ENCODE results near the gene ZNF768. TPM values are rescaled to one million over a fixed set of nuclear protein-coding genes. Genes with fewer than 3 reads are reported as not detected.

The ZNF768 gene
- total and polyA plus RNA-seq, 12 donors: 36.0 to 75.1 (median 45.9) TPM

DNA sequence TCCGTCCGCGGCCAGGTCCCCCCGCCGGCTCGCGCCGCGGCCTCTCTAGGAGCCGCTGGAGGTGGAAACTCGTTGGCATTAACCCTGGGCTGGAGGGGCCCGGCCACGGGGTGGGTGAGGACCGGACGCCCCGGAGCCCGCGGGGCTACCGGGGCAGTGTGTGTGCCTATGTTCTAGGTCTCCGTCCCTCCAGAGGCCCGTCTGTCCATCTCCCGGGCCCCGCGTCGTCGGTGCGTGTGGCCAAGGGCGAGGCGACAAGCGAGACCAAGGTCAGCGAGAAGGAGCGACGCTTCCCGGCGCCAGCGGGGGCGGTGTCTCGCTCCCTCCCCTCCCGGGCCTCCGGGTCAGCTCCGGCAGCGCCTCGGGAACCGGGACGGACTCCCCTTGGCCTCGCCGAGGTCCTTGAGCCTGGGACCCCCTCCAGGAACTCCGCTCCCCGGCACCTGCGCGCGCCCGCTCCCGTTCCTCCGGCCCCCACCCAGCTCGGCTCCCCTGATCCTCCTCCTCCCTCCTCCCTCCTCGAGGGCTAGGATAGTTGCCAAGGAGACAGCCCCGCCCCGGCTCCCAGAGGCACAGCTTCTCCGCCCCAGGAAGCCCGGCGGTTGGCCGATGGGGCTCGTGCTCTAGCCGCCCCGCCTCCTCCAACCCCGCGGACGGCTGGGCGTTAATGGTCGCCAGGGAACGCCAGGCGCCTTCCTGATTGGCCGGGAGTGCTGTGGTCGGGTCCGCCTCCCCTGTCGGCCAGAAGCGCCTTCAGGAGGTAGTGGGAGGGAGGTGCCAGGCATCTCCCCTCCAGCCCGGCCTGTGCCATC, 663 bp upstream of the ZNF768 start:
- peak; percentile 98 to 99 for DNase-seq
- 1% methylated on average over 73 to 79 of the region's 79 CpGs for WGBS, 2 donors
- intact Hi-C loops (cut with DNase I): loop anchor here in 7 of 10 donors (2.0 to 10.0 kb wide), 10 partner anchors 32 to 128 kb away; partner anchors contain the start of genes SEPHS2 (in 5 of the 7), ZNF688 (in 4 of the 7), DCTPP1 (in 1 of the 7) and FBRS (in 1 of the 7)
- Histone ChIP-seq H3K4me1 (peaks cover 8 to 43% (median 38%) of the 10 kb centered on the region in 9 donors), H3K27ac (peak overlapping the region; percentile 94 to 100 (median 99)), H3K36me3 (peaks cover 0 to 34% (median 8%) of the 10 kb centered on the region in 9 donors), H3K4me3 (peak overlapping the region; percentile 52 to 87 (median 71)), H3K27me3 (no peaks in the 10 kb centered on the region), H3K9me3 (no peaks in the 10 kb centered on the region)
- peak; percentile 92 to 97 (median 95) for ATAC-seq
- TF ChIP-seq, protein P1, sequence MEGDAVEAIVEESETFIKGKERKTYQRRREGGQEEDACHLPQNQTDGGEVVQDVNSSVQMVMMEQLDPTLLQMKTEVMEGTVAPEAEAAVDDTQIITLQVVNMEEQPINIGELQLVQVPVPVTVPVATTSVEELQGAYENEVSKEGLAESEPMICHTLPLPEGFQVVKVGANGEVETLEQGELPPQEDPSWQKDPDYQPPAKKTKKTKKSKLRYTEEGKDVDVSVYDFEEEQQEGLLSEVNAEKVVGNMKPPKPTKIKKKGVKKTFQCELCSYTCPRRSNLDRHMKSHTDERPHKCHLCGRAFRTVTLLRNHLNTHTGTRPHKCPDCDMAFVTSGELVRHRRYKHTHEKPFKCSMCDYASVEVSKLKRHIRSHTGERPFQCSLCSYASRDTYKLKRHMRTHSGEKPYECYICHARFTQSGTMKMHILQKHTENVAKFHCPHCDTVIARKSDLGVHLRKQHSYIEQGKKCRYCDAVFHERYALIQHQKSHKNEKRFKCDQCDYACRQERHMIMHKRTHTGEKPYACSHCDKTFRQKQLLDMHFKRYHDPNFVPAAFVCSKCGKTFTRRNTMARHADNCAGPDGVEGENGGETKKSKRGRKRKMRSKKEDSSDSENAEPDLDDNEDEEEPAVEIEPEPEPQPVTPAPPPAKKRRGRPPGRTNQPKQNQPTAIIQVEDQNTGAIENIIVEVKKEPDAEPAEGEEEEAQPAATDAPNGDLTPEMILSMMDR (IDR thresholded peaks at IDR 0.05): peak in 6 of 9 donors; percentile 23 to 50 (median 33)

DNA sequence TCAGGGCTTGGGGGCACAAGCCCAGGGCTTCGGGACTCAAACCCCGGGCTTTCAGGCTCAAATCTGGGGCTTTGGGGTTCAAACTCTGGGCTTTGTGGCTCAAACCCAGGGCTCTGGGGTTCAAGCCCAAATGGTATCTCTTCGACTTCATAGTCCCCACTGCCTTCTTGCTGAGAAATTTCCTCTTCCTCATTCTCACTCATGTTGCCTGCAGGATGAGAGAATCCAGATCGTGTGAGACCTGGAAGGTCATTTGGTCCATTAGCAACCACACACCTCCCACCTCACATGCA, 576 bp downstream of the ZNF768 start:
- Histone ChIP-seq H3K27ac (peak overlapping the region; percentile 94 to 100 (median 99)), H3K9me3 (no peaks in the 10 kb centered on the region), H3K27me3 (no peaks in the 10 kb centered on the region), H3K4me1 (peaks cover 8 to 48% (median 38%) of the 10 kb centered on the region in 9 donors), H3K4me3 (peak overlapping the region; percentile 19 to 87 (median 71)), H3K36me3 (peaks cover 0 to 22% (median 0%) of the 10 kb centered on the region in 9 donors)
- no peak for DNase-seq
- intact Hi-C loops (cut with DNase I): loop anchor here in 7 of 10 donors (2.0 to 10.0 kb wide), 10 partner anchors 33 to 129 kb away; partner anchors contain the start of genes SEPHS2 (in 5 of the 7), ZNF688 (in 4 of the 7), DCTPP1 (in 1 of the 7) and FBRS (in 1 of the 7)
- TF ChIP-seq, protein P1 (IDR thresholded peaks at IDR 0.05): no peak
- no peak for ATAC-seq
- WGBS, 2 donors: 51 to 60% methylated on average over 4 of the region's 4 CpGs

DNA sequence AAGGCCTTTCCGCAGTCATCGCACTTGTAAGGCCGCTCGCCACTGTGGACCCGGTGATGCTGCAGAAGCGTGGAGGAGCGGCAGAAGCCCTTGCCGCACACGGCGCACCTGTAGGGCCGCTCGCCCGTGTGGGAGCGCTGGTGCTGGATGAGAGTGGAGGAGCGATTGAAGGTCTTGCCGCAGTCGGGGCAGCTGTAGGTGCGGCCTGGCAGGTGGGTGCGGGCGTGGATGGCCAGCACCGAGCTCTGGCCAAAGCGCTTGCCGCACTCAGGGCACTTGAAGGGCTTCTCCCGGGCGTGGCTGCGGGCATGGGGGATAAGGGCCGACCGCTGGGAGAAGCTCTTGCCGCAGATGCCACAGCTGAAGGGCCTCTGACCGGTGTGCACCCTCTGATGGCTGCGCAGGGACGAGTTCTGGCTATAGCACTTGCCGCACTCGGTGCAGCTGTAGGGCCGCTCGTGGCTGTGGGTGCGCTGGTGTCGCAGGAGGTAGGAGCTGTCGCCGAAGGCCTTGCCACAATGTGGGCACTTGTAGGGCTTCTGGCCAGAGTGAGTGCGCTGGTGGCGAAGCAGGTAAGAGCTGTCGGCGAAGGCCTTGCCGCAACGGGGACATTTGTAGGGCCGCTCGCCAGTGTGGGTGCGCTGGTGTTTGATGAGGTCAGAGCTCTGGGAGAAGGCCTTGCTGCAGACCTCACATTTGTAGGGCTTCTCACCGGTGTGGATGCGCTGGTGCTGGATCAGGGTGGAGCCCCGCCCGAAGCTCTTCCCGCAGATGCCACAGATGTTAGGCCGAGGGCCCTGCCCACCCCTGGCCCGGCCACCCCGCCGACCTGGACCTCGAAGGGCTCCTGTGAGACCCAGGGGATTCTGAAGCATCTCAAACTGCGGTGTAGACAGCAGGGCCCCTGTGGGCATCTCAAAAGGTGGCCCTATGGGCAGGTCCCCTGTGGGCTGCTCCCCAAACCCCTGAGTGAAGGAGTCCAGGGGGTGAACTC, 1.5 kb downstream of the ZNF768 start:
- ATAC-seq (no peak), DNase-seq (no peak)
- TF ChIP-seq, protein P1 (IDR thresholded peaks at IDR 0.05): no peak
- intact Hi-C loops (cut with DNase I): loop anchor here in 7 of 10 donors (5.0 to 10.0 kb wide), 7 partner anchors 47 to 130 kb away; partner anchors contain the start of genes SEPHS2 (in 4 of the 7), ZNF688 (in 4 of the 7), DCTPP1 (in 1 of the 7) and FBRS (in 1 of the 7)
- peak overlapping the region in 4 of 10 donors; percentile 21 to 100 (median 70) for H3K27ac ChIP-seq
- peaks cover 0 to 23% (median 0%) of the 10 kb centered on the region in 9 donors for H3K36me3 ChIP-seq
- 94 to 95% methylated on average over 60 of the region's 60 CpGs for WGBS, 2 donors
- H3K9me3 ChIP-seq: no peaks in the 10 kb centered on the region
- H3K4me3 ChIP-seq: peak overlapping the region in 1 of 10 donors; percentile 63
- peaks cover 8 to 48% (median 38%) of the 10 kb centered on the region in 9 donors for H3K4me1 ChIP-seq
- no peaks in the 10 kb centered on the region for H3K27me3 ChIP-seq
